Left lobe of liver (tissue), 2 donors: Measurements from ENCODE around the gene TMEM248. TPM values are rescaled to one million over a fixed set of nuclear protein-coding genes. Genes with fewer than 3 reads are reported as not detected.
A peak's percentile ranks its signal among the peaks of the same experiment; 100 is the strongest.
"Not testable (repeated sequence)": the region's sequence is repeated elsewhere in the genome, so short reads cannot be mapped to it uniquely, and the experiment has no call there.

Source experiments
- ATAC-seq: fragments of 200-7000 bp; cut with Tn5 transposase; one replicate; pipeline ENCODE4 v1.9.1; 2020; ENCODE audit warnings: mild to moderate bottlenecking, moderate library complexity
- DNase-seq: peaks from one replicate; pipeline ENCODE4 v3.0.0-alpha.2; 2020; ENCODE audit warnings: low spot score
- total RNA-seq: library from RNA; stranded (reverse); gene quantifications from one replicate; pipeline ENCODE4 v1.2.1, GENCODE V29; 2021
- donor health status: DM: no; HTN: no; CAD: no; lungs with moderate emphysema.
- donor health status: DM: no; HTN: yes; CAD: no.

Gene TMEM248
- total RNA-seq, 1 donor from 2014 or later = 60.2 TPM

- ATAC-seq = no peak
- no peak for DNase-seq
Observed at GRCh38 chr7:66948480-66949109, 27.6 kb downstream of the TMEM248 start.

DNA sequence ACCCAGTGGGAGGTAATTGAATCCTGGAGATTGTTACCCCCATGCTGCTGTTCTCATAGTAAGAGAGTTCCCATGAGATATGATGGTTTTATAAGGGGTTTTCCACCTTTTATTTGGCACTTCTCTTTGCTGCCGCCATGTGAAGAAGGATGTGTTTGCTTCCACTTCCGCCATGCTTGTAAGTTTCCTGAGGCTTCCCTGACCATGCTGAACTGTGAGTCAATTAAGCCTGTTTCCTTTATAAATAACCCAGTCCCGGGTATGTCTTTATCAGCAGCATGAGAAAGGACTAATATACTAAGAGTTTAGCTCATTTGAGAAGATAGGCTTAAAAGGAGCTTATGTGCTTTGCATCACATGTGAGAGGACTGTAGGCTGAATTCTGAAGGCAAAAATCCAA lies 29.3 kb downstream of the TMEM248 start:
- DNase-seq = no peak
- ATAC-seq = no peak

GRCh38 chr7:66950763-66951162 lies 29.7 kb downstream of the TMEM248 start:
- DNase-seq (no peak), ATAC-seq (no peak)

GRCh38 chr7:66952343-66953043 lies 31.5 kb downstream of the TMEM248 start:
- ATAC-seq = peak; percentile 28
- no peak for DNase-seq

GRCh38 chr7:66953044-66953427 lies 32.0 kb downstream of the TMEM248 start:
- ATAC-seq (no peak), DNase-seq (no peak)

GRCh38 chr7:66957595-66958290 lies 36.7 kb downstream of the TMEM248 start:
- ATAC-seq (no peak), DNase-seq (no peak)

GRCh38 chr7:66958538-66959350 lies 37.7 kb downstream of the TMEM248 start:
- ATAC-seq (no peak), DNase-seq (no peak)

GRCh38 chr7:66960192-66960591 lies 39.2 kb downstream of the TMEM248 start:
- no peak for ATAC-seq
- no peak for DNase-seq

GRCh38 chr7:66961096-66961495 lies 40.1 kb downstream of the TMEM248 start:
- DNase-seq = no peak
- no peak for ATAC-seq

DNA sequence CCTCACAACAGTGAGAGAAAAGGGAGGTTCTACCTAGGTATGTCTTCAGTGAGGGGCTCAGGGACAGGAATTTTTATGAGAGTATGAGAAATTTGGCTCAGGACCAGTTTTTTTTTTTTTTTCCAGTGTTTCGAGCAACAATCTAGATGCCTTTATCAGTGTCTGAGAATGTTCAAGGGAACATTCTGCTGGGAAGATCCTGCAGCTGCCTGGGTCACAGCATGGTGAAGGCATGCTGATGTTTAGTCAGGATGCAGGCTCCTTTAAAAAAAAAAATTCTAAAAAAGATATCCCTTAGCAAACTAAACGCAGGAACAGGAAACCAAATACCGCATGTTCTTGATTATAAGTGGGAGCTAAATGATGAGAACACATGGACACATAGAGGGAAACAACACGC lies 43.4 kb downstream of the TMEM248 start:
- DNase-seq (no peak), ATAC-seq (no peak)

DNA sequence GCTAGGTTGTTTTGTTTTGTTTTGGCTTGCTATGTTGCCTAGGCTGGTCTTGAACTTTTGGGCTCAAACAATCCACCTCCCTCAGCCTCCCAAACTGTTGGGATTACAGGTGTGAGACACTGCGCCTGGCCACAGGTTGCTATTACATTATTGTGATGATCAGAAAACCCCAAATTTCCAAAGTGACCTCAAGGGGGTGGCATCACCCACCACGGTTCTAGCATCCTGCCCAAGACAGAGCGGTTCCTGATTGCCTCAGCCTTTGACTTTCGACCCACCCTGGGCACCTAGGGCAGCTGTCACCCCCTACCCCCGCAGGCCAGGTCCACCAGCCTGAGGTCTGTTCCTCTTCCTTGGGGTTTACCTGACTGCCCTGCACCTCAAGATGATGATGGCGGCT lies 46.0 kb downstream of the TMEM248 start:
- no peak for ATAC-seq
- no peak for DNase-seq

DNA sequence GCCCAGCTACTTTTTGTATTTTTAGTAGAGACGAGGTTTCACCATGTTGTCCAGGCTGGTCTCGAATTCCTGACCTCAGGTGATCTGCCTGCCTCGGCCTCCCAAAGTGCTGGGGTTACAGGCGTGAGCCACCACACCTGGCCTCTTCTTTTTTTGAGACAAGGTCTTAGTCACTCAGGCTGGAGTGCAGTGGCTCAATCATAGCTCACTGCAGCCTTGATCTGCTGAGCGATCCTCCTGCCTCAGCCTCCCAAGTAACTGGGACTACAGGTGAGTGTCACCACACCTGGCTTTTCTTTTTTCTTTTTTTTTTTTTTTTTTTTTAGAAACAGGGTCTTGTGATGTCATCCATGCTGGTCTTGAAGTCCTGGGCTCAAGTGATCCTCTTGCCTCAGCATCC lies 48.0 kb downstream of the TMEM248 start:
- not testable (repeated sequence) for DNase-seq, ATAC-seq

- ATAC-seq (no peak), DNase-seq (no peak)
Observed at GRCh38 chr7:66970310-66970709, 49.3 kb downstream of the TMEM248 start.

GRCh38 chr7:66974986-66975590 lies 54.1 kb downstream of the TMEM248 start:
- ATAC-seq = no peak
- DNase-seq = no peak

- DNase-seq, ATAC-seq: not testable (repeated sequence)
Observed at GRCh38 chr7:66978312-66978711, 57.3 kb downstream of the TMEM248 start.

- not testable (repeated sequence) for DNase-seq, ATAC-seq
Observed at GRCh38 chr7:66979013-66979412, 58.0 kb downstream of the TMEM248 start.

GRCh38 chr7:66980336-66980735 lies 59.3 kb downstream of the TMEM248 start:
- not testable (repeated sequence) for DNase-seq, ATAC-seq

- not testable (repeated sequence) for DNase-seq, ATAC-seq
Observed at GRCh38 chr7:66989552-66989951, 68.5 kb downstream of the TMEM248 start.

DNA sequence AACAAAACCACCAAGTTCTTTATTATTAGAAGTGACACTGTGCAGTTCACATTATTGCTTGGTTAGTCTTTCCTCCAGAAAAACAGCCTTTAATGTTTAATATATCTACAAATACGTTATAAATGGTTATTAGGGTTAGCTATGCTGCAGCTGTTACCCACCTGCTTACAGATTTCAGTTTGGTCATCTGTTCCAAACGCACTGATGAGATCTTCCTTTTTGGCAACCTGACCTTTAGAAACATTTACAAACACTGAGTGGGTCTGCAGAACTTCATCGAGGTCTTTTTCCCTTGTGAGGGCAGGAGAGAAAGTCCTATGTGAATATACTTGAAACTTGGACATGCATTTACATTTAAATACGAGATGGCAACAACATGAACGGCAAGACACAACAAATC lies 73.0 kb downstream of the TMEM248 start:
- ATAC-seq, DNase-seq: not testable (repeated sequence)

- ATAC-seq = peak; percentile 71
- peak; percentile 49 for DNase-seq
Observed at GRCh38 chr7:66994691-66995049, 73.6 kb downstream of the TMEM248 start.
